ENCODE data around the gene FANCI.

The FANCI gene

DNA sequence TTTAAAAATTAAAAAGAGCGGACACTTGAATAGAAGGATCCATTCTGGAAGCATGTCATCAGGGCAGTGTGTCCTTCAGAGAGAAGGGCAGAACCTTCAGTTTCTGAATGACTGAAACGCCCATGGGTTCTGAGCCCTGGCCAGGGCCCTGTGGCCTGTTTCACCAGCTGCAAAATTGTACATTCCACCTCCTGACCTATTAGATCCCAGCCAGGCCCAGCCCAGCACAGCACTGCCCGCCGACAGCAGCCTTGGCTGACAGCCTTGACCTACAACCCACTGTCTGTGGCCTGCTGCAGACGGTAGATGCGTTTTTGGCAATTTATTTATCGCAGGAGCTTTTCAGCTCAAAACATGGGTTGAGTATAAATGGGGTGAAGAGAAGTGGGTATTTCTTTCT is 96.8 kb downstream of the FANCI start:
- TF ChIP-seq, protein P1, sequence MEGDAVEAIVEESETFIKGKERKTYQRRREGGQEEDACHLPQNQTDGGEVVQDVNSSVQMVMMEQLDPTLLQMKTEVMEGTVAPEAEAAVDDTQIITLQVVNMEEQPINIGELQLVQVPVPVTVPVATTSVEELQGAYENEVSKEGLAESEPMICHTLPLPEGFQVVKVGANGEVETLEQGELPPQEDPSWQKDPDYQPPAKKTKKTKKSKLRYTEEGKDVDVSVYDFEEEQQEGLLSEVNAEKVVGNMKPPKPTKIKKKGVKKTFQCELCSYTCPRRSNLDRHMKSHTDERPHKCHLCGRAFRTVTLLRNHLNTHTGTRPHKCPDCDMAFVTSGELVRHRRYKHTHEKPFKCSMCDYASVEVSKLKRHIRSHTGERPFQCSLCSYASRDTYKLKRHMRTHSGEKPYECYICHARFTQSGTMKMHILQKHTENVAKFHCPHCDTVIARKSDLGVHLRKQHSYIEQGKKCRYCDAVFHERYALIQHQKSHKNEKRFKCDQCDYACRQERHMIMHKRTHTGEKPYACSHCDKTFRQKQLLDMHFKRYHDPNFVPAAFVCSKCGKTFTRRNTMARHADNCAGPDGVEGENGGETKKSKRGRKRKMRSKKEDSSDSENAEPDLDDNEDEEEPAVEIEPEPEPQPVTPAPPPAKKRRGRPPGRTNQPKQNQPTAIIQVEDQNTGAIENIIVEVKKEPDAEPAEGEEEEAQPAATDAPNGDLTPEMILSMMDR (IDR thresholded peaks at IDR 0.05; ENCODE audit: borderline replicate concordance, insufficient read depth, low read depth, low read length), result no peak
- no peak overlapping the region for H3K4me3 ChIP-seq (ENCODE audit: low read depth, low read length)

DNA sequence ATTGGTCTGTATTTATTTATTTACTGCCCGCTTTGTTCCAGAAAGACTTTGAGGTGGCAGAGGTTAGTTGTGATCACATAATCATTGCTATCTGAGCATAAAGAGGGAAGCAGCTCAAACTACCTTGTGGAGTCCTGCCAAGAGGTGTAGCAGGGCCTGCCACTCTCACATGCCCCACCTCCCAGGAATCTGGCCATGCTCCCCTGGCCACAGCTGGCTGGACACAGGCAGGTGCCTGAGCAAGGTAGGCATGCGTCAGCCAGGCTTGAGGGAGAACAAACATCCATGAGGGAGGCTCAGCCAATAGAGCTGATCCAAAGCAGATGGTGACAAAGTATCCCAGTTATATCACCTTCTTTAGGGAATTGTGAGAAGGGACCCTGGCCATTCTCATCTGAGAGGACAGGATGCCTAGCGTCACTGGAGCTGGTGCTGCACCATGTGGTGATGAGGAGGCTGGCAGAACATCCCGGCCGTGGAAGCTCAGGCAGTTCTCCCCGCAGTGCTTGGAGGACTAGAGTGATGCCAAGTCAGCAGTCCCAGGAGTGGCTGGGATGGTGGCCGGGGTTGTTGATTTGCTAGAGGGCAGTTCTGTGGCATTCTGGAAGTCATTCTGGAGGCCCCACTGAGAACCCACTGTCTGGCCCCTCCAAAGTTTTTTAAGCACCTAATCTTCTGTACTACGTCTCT is 97.7 kb downstream of the FANCI start:
- H3K4me3 ChIP-seq (ENCODE audit: low read depth, low read length), result no peak overlapping the region
- TF ChIP-seq, protein P1 (IDR thresholded peaks at IDR 0.05; ENCODE audit: borderline replicate concordance, insufficient read depth, low read depth, low read length), result no peak

DNA sequence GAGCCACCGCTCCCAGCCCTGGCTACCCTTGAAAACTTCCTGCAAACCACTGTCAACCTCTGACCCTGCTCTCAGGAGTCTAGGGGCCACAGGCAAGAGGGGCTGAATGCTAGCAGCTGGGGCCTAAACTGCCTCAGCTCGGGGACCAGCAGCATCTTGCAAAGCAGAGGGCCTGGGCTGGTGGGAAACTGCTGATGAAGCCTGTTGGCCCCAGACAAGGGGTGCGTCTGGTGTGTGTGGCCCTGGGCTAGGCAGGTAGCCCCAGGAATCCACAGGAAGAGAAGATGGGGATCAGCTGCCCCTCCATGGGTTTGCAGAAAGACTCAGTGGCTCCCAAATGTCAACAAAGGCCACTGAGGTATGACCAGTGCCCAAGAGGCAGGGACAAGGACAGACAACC is 99.1 kb downstream of the FANCI start:
- TF ChIP-seq, protein P1 (IDR thresholded peaks at IDR 0.05; ENCODE audit: borderline replicate concordance, insufficient read depth, low read depth, low read length), result no peak
- H3K4me3 ChIP-seq (ENCODE audit: low read depth, low read length), result no peak overlapping the region

DNA sequence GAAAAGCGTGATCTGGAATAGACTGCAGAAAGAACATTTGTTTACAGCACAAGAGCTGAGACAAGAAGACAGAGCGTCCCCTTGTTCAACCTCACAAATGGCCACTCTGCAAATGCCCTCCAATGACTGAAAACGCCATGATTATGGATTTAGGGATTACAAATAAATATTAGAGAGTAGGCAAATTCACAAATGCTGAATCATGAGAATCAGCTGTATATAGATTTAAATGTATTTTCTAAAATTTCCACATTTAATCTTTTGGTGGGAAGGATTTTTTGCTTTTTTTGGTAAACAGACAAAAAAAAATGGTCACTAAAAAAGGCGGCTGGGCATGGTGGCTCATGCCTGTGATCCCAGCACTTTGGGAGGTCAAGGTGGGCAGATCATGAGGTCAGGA is 101.5 kb downstream of the FANCI start:
- TF ChIP-seq, protein P1 (IDR thresholded peaks at IDR 0.05; ENCODE audit: borderline replicate concordance, insufficient read depth, low read depth, low read length), result no peak
- no peak overlapping the region for H3K4me3 ChIP-seq (ENCODE audit: low read depth, low read length)

DNA sequence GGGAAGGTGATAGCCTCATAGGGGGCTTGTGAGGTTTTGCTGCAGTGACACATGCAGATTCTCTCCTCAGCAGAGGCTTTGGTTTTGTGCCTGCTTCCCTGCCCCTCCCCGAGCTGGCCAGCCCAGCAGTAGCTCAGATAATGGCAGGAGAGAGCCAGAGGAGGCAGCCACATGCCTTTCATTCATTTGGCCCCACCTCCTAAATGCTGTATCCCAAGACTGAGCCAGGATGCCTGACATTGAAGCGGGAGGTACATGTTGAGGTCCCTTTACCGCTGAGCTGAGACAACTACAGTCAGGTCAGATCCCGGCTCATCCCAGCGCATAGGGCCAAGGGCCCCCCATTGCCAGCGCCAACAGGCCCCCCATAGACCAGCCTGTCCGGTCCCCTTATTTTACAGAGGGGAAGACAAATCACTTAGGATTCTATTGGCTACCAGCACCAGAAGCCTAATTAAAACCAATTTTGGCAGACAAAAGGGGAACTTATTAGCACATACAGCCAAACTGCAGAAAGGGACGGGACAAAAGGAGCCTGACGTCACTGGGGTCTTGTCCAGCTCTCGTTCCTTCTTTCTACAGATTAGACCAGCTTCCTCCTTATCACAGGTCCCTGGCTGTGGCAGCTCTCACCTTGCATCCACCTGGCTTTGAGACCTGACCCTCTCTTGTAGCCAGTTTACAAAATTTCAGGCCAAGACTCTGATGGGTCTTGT is 102.9 kb downstream of the FANCI start:
- H3K4me3 ChIP-seq (ENCODE audit: low read depth, low read length), result no peak overlapping the region
- TF ChIP-seq, protein P1 (IDR thresholded peaks at IDR 0.05; ENCODE audit: borderline replicate concordance, insufficient read depth, low read depth, low read length), result no peak

DNA sequence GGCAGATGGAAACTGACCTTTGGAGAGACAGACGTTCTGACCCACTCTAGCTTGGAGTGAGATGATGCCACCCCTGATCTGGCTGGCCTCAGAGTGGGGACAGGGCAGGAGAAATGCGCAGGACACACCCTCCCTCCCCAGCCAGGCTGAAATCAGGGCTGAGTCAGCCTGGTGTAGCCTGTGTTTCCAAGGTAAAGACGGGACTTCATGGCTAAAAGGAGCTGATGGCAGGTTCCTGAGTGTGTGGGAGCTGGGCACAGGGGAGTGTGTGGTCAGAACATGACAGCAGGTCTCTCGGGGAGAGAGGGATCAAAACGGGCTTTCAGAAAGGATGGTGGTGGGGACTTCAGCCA is 105.4 kb downstream of the FANCI start:
- TF ChIP-seq, protein P1 (IDR thresholded peaks at IDR 0.05; ENCODE audit: borderline replicate concordance, insufficient read depth, low read depth, low read length), result no peak
- no peak overlapping the region for H3K4me3 ChIP-seq (ENCODE audit: low read depth, low read length)

DNA sequence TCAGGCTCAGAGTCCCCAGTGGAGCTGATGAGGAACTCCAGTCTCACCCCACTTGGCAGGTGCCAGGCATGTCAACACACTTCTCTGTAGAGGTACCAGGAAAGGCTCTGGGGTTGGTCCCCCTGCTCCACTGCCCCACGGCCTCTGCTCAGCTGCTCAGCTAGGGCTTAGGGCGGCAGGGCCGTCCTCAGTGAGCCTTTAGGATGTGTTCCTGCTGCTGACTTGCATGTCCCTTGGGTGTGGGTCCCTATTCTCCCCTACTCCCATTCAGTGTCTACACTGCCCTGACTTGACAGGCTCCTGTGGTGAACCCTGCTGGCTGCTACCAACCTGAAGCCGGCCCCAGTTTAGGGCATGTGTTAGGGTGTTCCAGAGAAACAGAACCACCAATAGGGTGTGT is 108.7 kb downstream of the FANCI start:
- H3K4me3 ChIP-seq (ENCODE audit: low read depth, low read length), result no peak overlapping the region
- TF ChIP-seq, protein P1 (IDR thresholded peaks at IDR 0.05; ENCODE audit: borderline replicate concordance, insufficient read depth, low read depth, low read length), result no peak

Data from GM12875 (cell line).